Tibial nerve (tissue), 4 donors: ENCODE results near the gene NPR3. TPM values are rescaled to one million over a fixed set of nuclear protein-coding genes. Genes with fewer than 3 reads are reported as not detected.

ENCODE experiments used
- DNase-seq, 2 donors: peaks; one replicate each; pipeline ENCODE4 v3.0.0-alpha.2; 2019; ENCODE audit warnings: low spot score in 2 of 2
- H3K27ac ChIP-seq, 4 donors: fragments of 200-600 bp; sonication (generic) in 3 of 4; one replicate each; pipeline ENCODE4 v1.5.1; 2017 to 2019; ENCODE audit warnings: mild to moderate bottlenecking in 1 of 4
- H3K27me3 ChIP-seq, 2 donors: fragments of 200-600 bp; sonication (generic) in 1 of 2; one replicate each; pipeline versions ENCODE4 v1.5.1 to v1.6.0; 2017 to 2019
- H3K36me3 ChIP-seq, 3 donors: fragments of 200-600 bp; sonication (generic); one replicate each; pipeline ENCODE4 v1.5.1; 2018 to 2019
- H3K4me1 ChIP-seq, 4 donors: fragments of 200-600 bp; sonication (generic) in 3 of 4; one replicate each; pipeline ENCODE4 v1.5.1; 2017 to 2019
- H3K4me3 ChIP-seq, 4 donors: fragments of 200-600 bp; sonication (generic) in 3 of 4; one replicate each; pipeline ENCODE4 v1.5.1; 2017 to 2019; ENCODE audit warnings: mild to moderate bottlenecking in 1 of 4, moderate library complexity in 1 of 4
- H3K9me3 ChIP-seq, 4 donors: fragments of 200-600 bp; sonication (generic) in 3 of 4; one replicate each; pipeline ENCODE4 v1.5.1; 2017 to 2019
- EP300 ChIP-seq, 2 donors: sonication (generic); formaldehyde crosslinking; IDR thresholded peaks; one replicate each; pipeline ENCODE4 v1.6.1; 2017; ENCODE audit warnings: antibody characterized with exemption in 2 of 2, mild to moderate bottlenecking in 1 of 2
- POLR2A ChIP-seq, 2 donors: fragments of 450-650 bp; IDR thresholded peaks; one replicate each; pipeline ENCODE4 v1.6.1; 2017; ENCODE audit warnings: antibody characterized with exemption in 2 of 2, mild to moderate bottlenecking in 2 of 2, moderate library complexity in 2 of 2
- WGBS, 2 donors: methylation state at CpG; one replicate each; pipeline ENCODE4 v1.1.5; 2018; 5-methylcytosine and 5-hydroxymethylcytosine counted together
- total RNA-seq, 4 donors: library from RNA; depleted of rRNA; stranded (reverse); fragments of >200 nt; gene quantifications; one replicate each; pipeline ENCODE4 v1.1.0, GENCODE V29; 2016
- TF ChIP-seq, protein P1 (sequence below), 5 experiments: fragments of 200-600 bp in 3 of 5; fragments of 450-650 bp in 2 of 5; sonication (generic) in 3 of 5; IDR thresholded peaks; one replicate each; pipeline ENCODE4 v1.5.1; 2016 to 2019; ENCODE audit warnings: antibody characterized with exemption in 5 of 5, mild to moderate bottlenecking in 3 of 5, moderate library complexity in 2 of 5

Gene NPR3
- total RNA-seq, 4 donors from 2014 or later: 10.8 to 81.5 (median 32.5) TPM

- Histone ChIP-seq H3K27ac (no peak overlapping the region), H3K27me3 (no peaks in the 10 kb centered on the region), H3K4me1 (no peaks in the 10 kb centered on the region), H3K9me3 (no peaks in the 10 kb centered on the region), H3K4me3 (no peak overlapping the region), H3K36me3 (no peaks in the 10 kb centered on the region)
- WGBS, 2 donors: 54 to 55% methylated on average over 2 of the region's 2 CpGs
- TF ChIP-seq, protein P1, sequence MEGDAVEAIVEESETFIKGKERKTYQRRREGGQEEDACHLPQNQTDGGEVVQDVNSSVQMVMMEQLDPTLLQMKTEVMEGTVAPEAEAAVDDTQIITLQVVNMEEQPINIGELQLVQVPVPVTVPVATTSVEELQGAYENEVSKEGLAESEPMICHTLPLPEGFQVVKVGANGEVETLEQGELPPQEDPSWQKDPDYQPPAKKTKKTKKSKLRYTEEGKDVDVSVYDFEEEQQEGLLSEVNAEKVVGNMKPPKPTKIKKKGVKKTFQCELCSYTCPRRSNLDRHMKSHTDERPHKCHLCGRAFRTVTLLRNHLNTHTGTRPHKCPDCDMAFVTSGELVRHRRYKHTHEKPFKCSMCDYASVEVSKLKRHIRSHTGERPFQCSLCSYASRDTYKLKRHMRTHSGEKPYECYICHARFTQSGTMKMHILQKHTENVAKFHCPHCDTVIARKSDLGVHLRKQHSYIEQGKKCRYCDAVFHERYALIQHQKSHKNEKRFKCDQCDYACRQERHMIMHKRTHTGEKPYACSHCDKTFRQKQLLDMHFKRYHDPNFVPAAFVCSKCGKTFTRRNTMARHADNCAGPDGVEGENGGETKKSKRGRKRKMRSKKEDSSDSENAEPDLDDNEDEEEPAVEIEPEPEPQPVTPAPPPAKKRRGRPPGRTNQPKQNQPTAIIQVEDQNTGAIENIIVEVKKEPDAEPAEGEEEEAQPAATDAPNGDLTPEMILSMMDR (IDR thresholded peaks at IDR 0.05): no peak
- TF ChIP-seq POLR2A (IDR thresholded peaks at IDR 0.05): no peak
- DNase-seq: no peak
These were observed 117.4 kb downstream of the NPR3 start for GRCh38 chr5:32828492-32828891.

DNA sequence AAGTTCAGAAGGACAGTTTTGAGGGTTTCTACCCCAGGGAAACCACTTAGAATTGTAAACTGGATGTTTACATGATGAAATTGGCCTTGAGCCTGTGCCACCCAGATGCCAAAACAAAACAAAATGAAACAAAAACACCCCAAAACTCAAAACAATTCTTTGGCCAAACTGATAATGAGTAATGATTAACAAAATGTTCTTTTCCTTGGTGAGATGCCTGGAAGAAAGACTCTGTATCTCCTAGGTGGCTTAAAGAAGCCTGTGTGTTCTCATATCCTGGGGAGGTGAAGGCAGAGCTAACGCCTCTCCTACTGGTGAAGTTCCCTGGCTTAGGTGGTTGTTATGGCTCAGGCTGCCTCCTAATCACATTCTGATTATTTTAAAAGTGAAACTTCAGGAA is 120.5 kb downstream of the NPR3 start:
- peak overlapping the region in 1 of 4 donors; percentile 22 for H3K27ac ChIP-seq

GRCh38 chr5:32833127-32833526 is 122.0 kb downstream of the NPR3 start:
- DNase-seq: no peak
- Histone ChIP-seq H3K4me1 (no peaks in the 10 kb centered on the region), H3K36me3 (no peaks in the 10 kb centered on the region), H3K4me3 (no peak overlapping the region), H3K27me3 (no peaks in the 10 kb centered on the region), H3K27ac (no peak overlapping the region), H3K9me3 (no peaks in the 10 kb centered on the region)
- TF ChIP-seq, protein P1 (IDR thresholded peaks at IDR 0.05): no peak
- TF ChIP-seq POLR2A (IDR thresholded peaks at IDR 0.05): no peak
- 89 to 97% methylated on average over 1 of the region's 1 CpG for WGBS, 2 donors

More for the DNA sequence above, 120.5 kb downstream of the NPR3 start:
- no peak for DNase-seq
- Histone ChIP-seq H3K9me3 (no peaks in the 10 kb centered on the region), H3K4me1 (no peaks in the 10 kb centered on the region), H3K36me3 (no peaks in the 10 kb centered on the region), H3K27me3 (no peaks in the 10 kb centered on the region), H3K4me3 (no peak overlapping the region)
- TF ChIP-seq POLR2A (IDR thresholded peaks at IDR 0.05) (no peak), EP300 (IDR thresholded peaks at IDR 0.05) (no peak)
- TF ChIP-seq, protein P1 (IDR thresholded peaks at IDR 0.05): no peak
- WGBS, 2 donors: 67 to 80% methylated on average over 1 of the region's 1 CpG

DNA sequence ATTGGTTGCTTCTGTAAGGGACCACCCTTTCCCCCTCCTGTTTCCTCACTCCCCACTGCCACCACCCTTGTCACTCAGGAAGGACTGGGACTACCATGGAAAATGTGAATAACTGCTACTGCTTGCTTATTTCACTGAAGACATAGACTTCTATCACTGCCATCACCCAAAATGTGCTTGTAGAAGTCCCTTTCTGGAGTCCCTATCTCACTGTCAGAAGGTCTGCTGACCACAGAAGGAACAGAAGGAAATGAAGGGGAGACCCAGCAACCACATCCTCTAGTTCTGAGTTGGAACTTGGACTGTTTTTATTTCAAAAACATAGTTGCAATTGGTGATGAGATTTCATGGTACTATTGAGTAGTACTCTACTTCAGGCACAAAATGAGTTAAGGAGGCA is 122.5 kb downstream of the NPR3 start:
- TF ChIP-seq EP300 (IDR thresholded peaks at IDR 0.05) (no peak), POLR2A (IDR thresholded peaks at IDR 0.05) (no peak)
- TF ChIP-seq, protein P1 (IDR thresholded peaks at IDR 0.05): no peak
- Histone ChIP-seq H3K4me3 (no peak overlapping the region), H3K27me3 (no peaks in the 10 kb centered on the region), H3K36me3 (no peaks in the 10 kb centered on the region), H3K4me1 (no peaks in the 10 kb centered on the region), H3K9me3 (no peaks in the 10 kb centered on the region), H3K27ac (no peak overlapping the region)
- no peak for DNase-seq

DNA sequence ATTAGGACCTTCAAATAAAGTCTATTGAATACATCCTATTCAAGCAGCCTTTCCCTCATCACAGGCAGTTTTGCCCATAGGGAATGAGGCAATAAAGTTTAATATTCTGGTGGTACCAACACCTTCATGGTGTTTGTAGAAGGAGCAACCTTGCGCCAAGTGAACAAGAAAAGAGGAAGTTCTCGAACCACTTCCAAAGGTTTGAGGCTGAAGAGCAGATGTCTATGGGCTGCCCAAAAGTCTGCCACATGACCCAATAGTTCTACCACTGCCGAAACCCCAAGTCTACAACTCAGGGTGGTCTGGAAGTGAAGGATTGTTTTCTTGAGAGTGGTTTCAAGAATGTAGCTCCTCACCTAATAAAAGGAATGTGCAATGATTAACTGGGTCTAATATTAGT is 123.1 kb downstream of the NPR3 start:
- 82 to 83% methylated on average over 3 of the region's 3 CpGs for WGBS, 2 donors
- H3K4me3 ChIP-seq: no peak overlapping the region

More for the DNA sequence above, 123.1 kb downstream of the NPR3 start:
- Histone ChIP-seq H3K36me3 (no peaks in the 10 kb centered on the region), H3K9me3 (no peaks in the 10 kb centered on the region), H3K27me3 (no peaks in the 10 kb centered on the region), H3K27ac (no peak overlapping the region), H3K4me1 (no peaks in the 10 kb centered on the region)
- DNase-seq: no peak
- TF ChIP-seq EP300 (IDR thresholded peaks at IDR 0.05) (no peak), POLR2A (IDR thresholded peaks at IDR 0.05) (no peak)
- TF ChIP-seq, protein P1 (IDR thresholded peaks at IDR 0.05): no peak
